SK-N-SH (cell line): Measurements from ENCODE around the gene BOD1L2.

ENCODE experiments used
- CTCF ChIP-seq: fragments of 200-600 bp; sonication (generic); IDR thresholded peaks from 2 replicates; pipeline ENCODE4 v1.6.1; 2017; ENCODE audit warnings: antibody characterized with exemption, mild to moderate bottlenecking, moderate library complexity
- YY1 ChIP-seq: IDR thresholded peaks from 2 replicates; pipeline ENCODE4 v1.4.0; 2012; ENCODE audit warnings: low read depth, mild to moderate bottlenecking

DNA sequence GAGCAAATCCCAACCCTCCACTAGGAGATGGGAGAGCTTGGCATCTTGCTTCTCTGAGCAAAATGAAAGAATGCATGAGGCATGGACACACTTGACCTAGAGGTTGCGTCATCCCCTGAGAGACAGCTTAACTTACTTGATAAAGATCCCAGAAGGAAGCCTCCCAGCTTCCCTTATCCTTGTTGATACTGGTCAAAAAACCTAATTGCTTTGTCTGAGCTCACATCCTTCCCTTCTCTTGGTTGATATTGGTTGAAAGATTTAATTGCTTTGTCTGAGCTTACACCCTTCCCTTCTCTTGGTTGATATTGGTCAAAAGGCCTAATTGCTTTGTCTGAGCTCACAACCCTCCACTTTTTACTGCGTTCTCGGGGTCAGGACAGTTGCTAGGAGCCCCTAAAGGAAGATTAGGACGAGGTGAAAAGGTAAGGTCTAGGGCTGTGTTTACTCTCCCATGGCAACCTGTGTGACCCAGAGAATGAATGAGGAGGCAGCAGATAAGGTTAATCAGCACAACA, 12.2 kb upstream of the BOD1L2 start:
- TF ChIP-seq YY1 (no peak), CTCF (no peak)
